AG04450 (cell line): ENCODE measurements around the gene STIM1. TPM values are rescaled to one million over a fixed set of nuclear protein-coding genes. Genes with fewer than 3 reads are reported as not detected.
"Not testable (repeated sequence)": the region's sequence is repeated elsewhere in the genome, so short reads cannot be mapped to it uniquely, and the experiment has no call there.

Experiments
- CTCF ChIA-PET: fragments of 300-600, 350-600 bp; formaldehyde crosslinking; extraction: SDS; loops from one replicate; lab custom pipeline; 2022; ENCODE audit warnings: antibody characterized with exemption, inconsistent platforms; lab: Charles Lee
- POLR2A ChIA-PET: fragments of 350-600 bp; formaldehyde crosslinking; extraction: SDS; loops from one replicate; lab custom pipeline; 2021; ENCODE audit warnings: antibody characterized with exemption, inconsistent platforms; lab: Yijun Ruan, JAX
- DNase-seq: peaks from one replicate; pipeline ENCODE4 v3.0.0-alpha.2; 2011; ENCODE audit warnings: low read depth, low spot score
- H3K27ac ChIP-seq: one replicate; pipeline ENCODE4 v1.5.1; 2012; ENCODE audit warnings: low read depth, low read length, control low read depth
- H3K27me3 ChIP-seq: one replicate; pipeline ENCODE4 v1.6.0; 2012; ENCODE audit warnings: low read length; ENCODE audit not compliant: control insufficient read depth, insufficient read depth
- H3K4me3 ChIP-seq: 2 replicates; pipeline ENCODE4 v1.5.1; 2011; ENCODE audit warnings: mild to moderate bottlenecking, low read depth, low read length, control low read depth
- H3K9me3 ChIP-seq: 2 replicates; pipeline ENCODE4 v1.5.1; 2012; ENCODE audit warnings: low read length; ENCODE audit not compliant: control insufficient read depth, insufficient read depth
- polyA plus RNA-seq: library from polyadenylated mRNA; depleted of rRNA; stranded (reverse); fragments of >200 nt; gene quantifications from 2 replicates; pipeline ENCODE4 v1.2.3, GENCODE V29; 2011
- TF ChIP-seq, protein P1 (sequence below): IDR thresholded peaks from 2 replicates; pipeline ENCODE4 v1.5.1; 2011; ENCODE audit warnings: low read depth, low read length, control low read depth, inconsistent platforms

Gene STIM1
- polyA plus RNA-seq, 1 experiment, result 23.4 TPM

DNA sequence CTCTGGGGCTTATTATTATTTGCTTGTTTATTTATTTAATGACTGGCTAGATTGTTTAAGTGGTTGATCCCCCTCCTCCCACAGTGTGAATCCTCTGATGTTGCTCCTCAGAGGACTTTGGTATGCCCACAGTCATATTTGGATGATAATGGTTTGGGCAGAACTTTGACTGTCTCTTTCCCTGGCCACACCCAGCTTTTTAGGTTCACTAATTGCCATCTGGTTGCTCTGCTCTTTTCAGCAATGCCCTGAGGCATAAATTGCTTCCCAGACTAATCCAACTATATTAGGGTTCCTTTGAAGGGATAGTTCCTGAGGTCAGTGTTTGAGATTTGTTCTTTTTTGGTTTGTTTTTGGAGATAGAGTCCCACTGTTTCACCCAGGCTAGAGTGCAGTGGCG lies 139.8 kb downstream of the STIM1 start:
- no peak for DNase-seq
- TF ChIP-seq, protein P1, sequence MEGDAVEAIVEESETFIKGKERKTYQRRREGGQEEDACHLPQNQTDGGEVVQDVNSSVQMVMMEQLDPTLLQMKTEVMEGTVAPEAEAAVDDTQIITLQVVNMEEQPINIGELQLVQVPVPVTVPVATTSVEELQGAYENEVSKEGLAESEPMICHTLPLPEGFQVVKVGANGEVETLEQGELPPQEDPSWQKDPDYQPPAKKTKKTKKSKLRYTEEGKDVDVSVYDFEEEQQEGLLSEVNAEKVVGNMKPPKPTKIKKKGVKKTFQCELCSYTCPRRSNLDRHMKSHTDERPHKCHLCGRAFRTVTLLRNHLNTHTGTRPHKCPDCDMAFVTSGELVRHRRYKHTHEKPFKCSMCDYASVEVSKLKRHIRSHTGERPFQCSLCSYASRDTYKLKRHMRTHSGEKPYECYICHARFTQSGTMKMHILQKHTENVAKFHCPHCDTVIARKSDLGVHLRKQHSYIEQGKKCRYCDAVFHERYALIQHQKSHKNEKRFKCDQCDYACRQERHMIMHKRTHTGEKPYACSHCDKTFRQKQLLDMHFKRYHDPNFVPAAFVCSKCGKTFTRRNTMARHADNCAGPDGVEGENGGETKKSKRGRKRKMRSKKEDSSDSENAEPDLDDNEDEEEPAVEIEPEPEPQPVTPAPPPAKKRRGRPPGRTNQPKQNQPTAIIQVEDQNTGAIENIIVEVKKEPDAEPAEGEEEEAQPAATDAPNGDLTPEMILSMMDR, result no peak
- peaks cover 9% of the 10 kb centered on the region for H3K9me3 ChIP-seq
- H3K27me3 ChIP-seq, result no peaks in the 10 kb centered on the region
- CTCF ChIA-PET, result interaction anchor here (1.6 kb wide), 1 partner anchor 77 kb away, joined by 10 read pairs; no protein-coding TSS in a partner anchor
- no peak overlapping the region for H3K4me3 ChIP-seq
- POLR2A ChIA-PET, result no interaction called here
- H3K27ac ChIP-seq, result no peak overlapping the region

DNA sequence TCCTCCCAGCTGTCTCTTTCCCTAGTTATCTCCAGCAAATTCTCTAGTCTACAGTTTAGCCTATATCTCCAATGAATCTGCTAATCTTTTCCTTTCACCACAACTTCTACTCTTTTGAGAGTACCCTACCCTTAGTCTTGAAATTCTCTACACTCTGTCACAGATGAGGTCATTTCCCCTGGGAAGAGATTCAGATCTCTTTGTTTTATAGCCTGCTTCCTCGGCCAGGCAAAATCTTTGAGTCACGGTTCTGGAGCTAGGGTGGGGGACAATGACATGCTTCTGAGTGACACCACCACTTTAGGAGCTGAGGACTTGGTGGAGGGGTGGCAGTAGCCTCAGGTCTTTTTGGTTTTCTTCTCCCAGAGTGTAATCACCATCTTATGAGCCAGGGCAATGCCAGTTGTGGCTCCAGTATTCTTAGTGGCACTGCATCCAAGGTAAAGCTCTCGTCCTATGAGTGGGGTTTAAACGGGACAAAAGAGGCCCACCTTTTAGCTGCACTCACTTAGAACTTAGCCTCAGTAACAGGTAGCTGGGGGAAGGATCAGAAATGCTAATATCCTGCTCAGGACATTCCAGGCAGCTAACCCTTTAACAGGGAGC lies 140.6 kb downstream of the STIM1 start:
- POLR2A ChIA-PET, result no interaction called here
- TF ChIP-seq, protein P1, result no peak
- no peaks in the 10 kb centered on the region for H3K27me3 ChIP-seq
- H3K27ac ChIP-seq, result no peak overlapping the region
- CTCF ChIA-PET, result interaction anchor here (0.7 to 1.6 kb wide), 2 partner anchors 77 to 141 kb away, joined by 3 to 10 read pairs; partner anchors contain the start of gene STIM1
- DNase-seq, result no peak
- H3K4me3 ChIP-seq, result no peak overlapping the region
- H3K9me3 ChIP-seq, result peaks cover 9% of the 10 kb centered on the region

DNA sequence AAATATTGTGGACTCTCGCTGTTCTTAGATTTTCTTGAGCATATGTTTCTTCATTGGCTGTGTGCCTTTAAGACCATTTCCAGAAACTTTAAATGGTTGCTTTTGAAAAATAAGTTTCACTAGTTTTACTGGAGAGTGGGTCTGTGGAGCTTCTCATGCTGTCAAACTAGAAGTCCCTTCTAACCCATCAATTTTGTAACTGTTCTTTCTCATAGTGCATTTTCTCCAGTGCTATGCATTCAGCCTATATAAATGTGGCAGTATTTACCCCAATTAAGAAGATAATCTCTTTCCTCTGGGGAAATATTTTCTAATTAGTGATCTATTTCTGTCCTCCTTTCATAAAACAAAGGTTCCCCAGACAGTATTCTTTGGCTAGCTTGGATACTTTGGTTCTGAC lies 141.2 kb downstream of the STIM1 start:
- Histone ChIP-seq H3K4me3 (no peak overlapping the region), H3K27ac (no peak overlapping the region), H3K9me3 (peaks cover 9% of the 10 kb centered on the region), H3K27me3 (no peaks in the 10 kb centered on the region)
- TF ChIP-seq, protein P1, result no peak
- CTCF ChIA-PET, result interaction anchor here (0.7 to 1.6 kb wide), 2 partner anchors 76 to 141 kb away, joined by 3 to 10 read pairs; partner anchors contain the start of gene STIM1
- no peak for DNase-seq
- POLR2A ChIA-PET, result no interaction called here

DNA sequence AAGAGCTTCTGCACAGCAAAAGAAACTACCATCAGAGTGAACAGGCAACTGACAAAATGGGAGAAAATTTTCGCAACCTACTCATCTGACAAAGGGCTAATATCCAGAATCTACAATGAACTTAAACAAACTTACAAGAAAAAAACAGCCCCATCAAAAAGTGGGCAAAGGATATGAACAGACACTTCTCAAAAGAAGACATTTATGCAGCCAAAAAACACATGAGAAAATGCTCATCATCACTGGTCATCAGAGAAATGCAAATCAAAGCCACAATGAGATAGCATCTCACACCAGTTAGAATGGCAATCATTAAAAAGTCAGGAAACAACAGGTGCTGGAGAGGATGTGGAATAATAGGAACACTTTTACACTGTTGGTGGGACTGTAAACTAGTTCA lies 149.3 kb downstream of the STIM1 start:
- CTCF ChIA-PET, H3K27me3 ChIP-seq, H3K4me3 ChIP-seq, H3K27ac ChIP-seq, DNase-seq, POLR2A ChIA-PET, H3K9me3 ChIP-seq: not testable (repeated sequence)

DNA sequence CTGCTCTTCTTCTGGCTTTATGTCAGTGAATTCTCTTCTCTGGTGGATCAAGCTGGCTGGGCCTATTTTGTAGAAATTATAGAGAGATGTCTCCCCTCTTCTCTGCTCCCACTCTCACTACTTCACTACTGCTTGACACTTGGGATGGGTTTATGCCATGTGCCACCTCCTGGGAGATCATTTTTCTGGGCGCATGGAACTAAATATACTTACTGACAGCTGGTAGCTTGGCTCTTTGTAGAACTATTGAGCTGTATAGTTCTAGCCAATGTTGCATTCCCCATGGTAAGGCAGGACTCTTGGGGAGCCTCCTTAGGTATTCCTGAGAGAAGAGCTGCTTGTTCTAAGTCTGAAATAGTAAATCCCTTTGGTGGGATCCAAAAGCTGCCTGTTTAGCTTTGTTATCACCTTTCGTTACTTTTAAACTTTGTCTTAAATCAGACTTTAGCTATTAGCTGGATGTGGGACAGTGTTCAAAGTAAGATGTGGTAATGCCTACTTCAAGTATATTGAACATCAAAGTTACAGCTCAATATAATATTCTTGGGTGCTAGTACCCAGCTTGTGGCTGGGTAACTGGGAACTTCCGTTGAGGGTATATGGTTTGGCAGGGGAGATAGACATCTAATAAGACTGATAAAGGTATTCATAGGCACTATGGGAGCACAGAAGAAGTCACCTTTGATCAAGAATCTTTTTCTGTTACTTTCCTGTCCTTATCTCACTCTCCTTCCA lies 151.6 kb downstream of the STIM1 start:
- Histone ChIP-seq H3K9me3 (no peaks in the 10 kb centered on the region), H3K4me3 (no peak overlapping the region), H3K27me3 (no peaks in the 10 kb centered on the region), H3K27ac (no peak overlapping the region)
- TF ChIP-seq, protein P1, result no peak
- POLR2A ChIA-PET, result no interaction called here
- no peak for DNase-seq
- CTCF ChIA-PET, result no interaction called here
